GM12892 (cell line): ENCODE results near the gene IRAK4.

Experiments used
- POLR2A ChIP-seq: IDR thresholded peaks from 2 replicates; pipeline ENCODE4 v1.6.1; 2011; ENCODE audit warnings: low read depth, low read length, control low read depth
- POLR2AphosphoS5 ChIP-seq: IDR thresholded peaks from 2 replicates; pipeline ENCODE4 v1.6.1; 2011; ENCODE audit warnings: low read depth, low read length, control low read depth
- TAF1 ChIP-seq: IDR thresholded peaks from 2 replicates; pipeline ENCODE4 v1.6.1; 2011; ENCODE audit warnings: low read depth, mild to moderate bottlenecking, control low read depth, low read length, borderline replicate concordance

GRCh38 chr12:43827093-43827492, 68.3 kb downstream of the IRAK4 start:
- TF ChIP-seq TAF1 (no peak), POLR2AphosphoS5 (no peak), POLR2A (no peak)
